Immature natural killer cell (primary cell): ENCODE results near the gene PTEN. TPM values are rescaled to one million over a fixed set of nuclear protein-coding genes. Genes with fewer than 3 reads are reported as not detected.
"Not testable (repeated sequence)": the region's sequence is repeated elsewhere in the genome, so short reads cannot be mapped to it uniquely, and the experiment has no call there.

Experiments
- DNase-seq, 3 donors: peaks; one replicate each; pipeline ENCODE4 v3.0.0; 2022; ENCODE audit warnings: mixed read lengths in 1 of 3
- H3K27ac Mint-ChIP-seq, 6 donors: one replicate each; pipeline ENCODE4 v1.8.0; 2020; ENCODE audit warnings: mixed read lengths in 6 of 6, mild to moderate bottlenecking in 5 of 6, inconsistent platforms in 4 of 6, moderate library complexity in 3 of 6
- H3K27me3 Mint-ChIP-seq, 3 donors: one replicate each; pipeline ENCODE4 v1.8.0; 2020 to 2021; ENCODE audit warnings: low read depth in 3 of 3, mild to moderate bottlenecking in 3 of 3, mixed read lengths in 3 of 3, moderate library complexity in 3 of 3, inconsistent platforms in 1 of 3
- H3K36me3 Mint-ChIP-seq, 3 donors: one replicate each; pipeline ENCODE4 v1.8.0; 2020; ENCODE audit warnings: mixed read lengths in 3 of 3, inconsistent platforms in 2 of 3, mild to moderate bottlenecking in 2 of 3
- H3K4me1 Mint-ChIP-seq, 2 donors: one replicate each; pipeline ENCODE4 v1.8.0; 2020; ENCODE audit warnings: inconsistent platforms in 2 of 2, mild to moderate bottlenecking in 2 of 2, mixed read lengths in 2 of 2, moderate library complexity in 1 of 2
- H3K4me3 Mint-ChIP-seq, 5 donors: one replicate each; pipeline ENCODE4 v1.8.0; 2020; ENCODE audit warnings: mild to moderate bottlenecking in 5 of 5, mixed read lengths in 5 of 5, inconsistent platforms in 3 of 5, moderate library complexity in 3 of 5
- H3K9me3 Mint-ChIP-seq, 6 donors: one replicate each; pipeline ENCODE4 v1.8.0; 2020; ENCODE audit warnings: mild to moderate bottlenecking in 6 of 6, mixed read lengths in 6 of 6, inconsistent platforms in 4 of 6, moderate library complexity in 3 of 6
- polyA plus RNA-seq, 3 donors: library from polyadenylated mRNA; unstranded; fragments of 300-500 nt; fragmentation: Illumina TruSeq; gene quantifications; one replicate each; pipeline ENCODE4 v1.2.3, GENCODE V29; 2021

Gene PTEN
- polyA plus RNA-seq, 3 donors from 2014 or later, result 18.0 to 33.5 (median 30.6) TPM

DNA sequence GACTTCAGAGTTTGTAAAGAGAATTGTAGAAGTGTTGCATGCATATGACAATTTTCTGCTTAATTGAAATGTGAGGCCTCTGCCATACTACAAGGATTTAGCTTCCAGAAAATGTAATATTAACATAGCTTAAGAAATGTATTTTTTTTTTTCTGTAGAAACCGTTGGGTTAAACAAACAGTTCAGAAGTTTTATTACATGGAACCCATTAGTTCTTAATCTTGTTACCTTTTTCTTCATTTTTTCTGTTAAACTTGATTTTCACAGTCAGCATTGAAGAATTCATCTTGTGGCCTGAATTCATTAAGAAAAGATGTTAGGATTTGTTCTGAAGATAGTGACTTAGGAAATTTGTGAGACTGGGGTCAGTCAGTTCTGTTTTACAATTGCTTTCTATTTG is 4.9 kb downstream of the PTEN start:
- DNase-seq, result no peak
- H3K9me3 Mint-ChIP-seq, result no peaks in the 10 kb centered on the region
- H3K36me3 Mint-ChIP-seq, result no peaks in the 10 kb centered on the region
- H3K27me3 Mint-ChIP-seq, result peaks cover 6 to 11% (median 9%) of the 10 kb centered on the region in 3 donors
- peaks cover 70 to 89% of the 10 kb centered on the region in 2 donors for H3K4me1 Mint-ChIP-seq
- H3K27ac Mint-ChIP-seq, result peak overlapping the region in 5 of 6 donors; percentile 34 to 80 (median 65)
- peak overlapping the region; percentile 68 to 89 (median 71) for H3K4me3 Mint-ChIP-seq

DNA sequence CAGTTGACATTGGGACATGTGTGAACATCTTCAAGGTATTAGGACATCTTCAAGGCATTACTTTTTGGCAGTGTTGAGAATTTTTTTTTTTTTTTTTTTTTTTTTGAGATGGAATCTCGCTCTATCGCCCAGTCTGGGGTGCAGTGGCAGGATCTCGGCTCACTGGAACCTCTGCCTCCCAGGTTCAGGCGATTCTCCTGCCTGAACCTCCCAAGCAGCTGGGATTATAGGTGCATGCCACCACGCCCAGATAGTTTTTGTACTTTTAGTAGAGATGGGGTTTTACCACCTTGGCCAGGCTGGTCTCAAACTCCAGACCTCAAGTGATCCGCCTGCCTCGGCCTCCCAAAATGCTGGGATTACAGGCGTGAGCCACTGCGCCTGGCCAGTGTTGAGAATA is 5.7 kb downstream of the PTEN start:
- not testable (repeated sequence) for H3K27me3 Mint-ChIP-seq, H3K36me3 Mint-ChIP-seq, DNase-seq, H3K9me3 Mint-ChIP-seq
- H3K4me1 Mint-ChIP-seq, result peaks cover 78 to 98% of the 10 kb centered on the region in 2 donors
- H3K27ac Mint-ChIP-seq, result peak overlapping the region in 1 of 6 donors; percentile 64
- H3K4me3 Mint-ChIP-seq, result peak overlapping the region; percentile 68 to 89 (median 71)

DNA sequence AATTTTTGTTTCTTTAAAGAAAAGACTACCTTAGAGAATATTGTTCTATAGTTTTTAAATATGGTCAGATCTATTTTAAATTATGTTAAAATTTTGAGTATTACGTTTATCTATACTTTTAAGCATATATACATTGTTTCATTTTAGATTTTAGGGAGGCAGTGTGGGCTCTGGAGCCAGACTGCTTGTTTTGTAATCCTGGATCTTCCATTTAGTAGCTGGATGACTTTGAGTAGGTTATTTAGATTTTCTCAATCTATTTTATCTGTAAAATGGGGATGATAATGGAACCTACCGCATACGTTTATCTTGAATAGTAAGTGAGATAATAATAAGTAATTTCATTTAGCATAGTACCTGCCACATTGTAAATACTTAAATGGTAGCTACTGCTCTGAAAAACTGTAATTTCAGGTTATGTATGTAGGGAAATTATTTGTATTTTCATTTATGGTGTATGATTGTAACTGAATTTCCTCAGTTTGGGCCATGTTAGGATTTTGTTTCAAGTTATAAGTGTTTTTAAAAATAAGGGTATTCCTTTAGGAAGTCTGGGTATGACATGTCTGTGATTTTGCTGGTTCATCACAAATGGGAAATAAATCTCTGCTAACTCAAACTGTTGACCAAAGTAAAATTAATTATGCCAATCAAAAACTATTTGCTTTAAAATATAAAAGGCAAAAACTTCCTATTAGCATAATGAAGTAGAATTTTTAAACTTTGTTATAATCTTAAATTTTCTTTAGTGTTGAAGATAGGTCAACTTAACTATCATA is 6.5 kb downstream of the PTEN start:
- H3K4me1 Mint-ChIP-seq, result peaks cover 77 to 100% of the 10 kb centered on the region in 2 donors
- no peaks in the 10 kb centered on the region for H3K9me3 Mint-ChIP-seq
- H3K4me3 Mint-ChIP-seq, result peak overlapping the region in 3 of 5 donors; percentile 4 to 11 (median 8)
- DNase-seq, result no peak
- H3K36me3 Mint-ChIP-seq, result no peaks in the 10 kb centered on the region
- no peaks in the 10 kb centered on the region for H3K27me3 Mint-ChIP-seq
- peak overlapping the region in 2 of 6 donors; percentile 7 to 58 for H3K27ac Mint-ChIP-seq

DNA sequence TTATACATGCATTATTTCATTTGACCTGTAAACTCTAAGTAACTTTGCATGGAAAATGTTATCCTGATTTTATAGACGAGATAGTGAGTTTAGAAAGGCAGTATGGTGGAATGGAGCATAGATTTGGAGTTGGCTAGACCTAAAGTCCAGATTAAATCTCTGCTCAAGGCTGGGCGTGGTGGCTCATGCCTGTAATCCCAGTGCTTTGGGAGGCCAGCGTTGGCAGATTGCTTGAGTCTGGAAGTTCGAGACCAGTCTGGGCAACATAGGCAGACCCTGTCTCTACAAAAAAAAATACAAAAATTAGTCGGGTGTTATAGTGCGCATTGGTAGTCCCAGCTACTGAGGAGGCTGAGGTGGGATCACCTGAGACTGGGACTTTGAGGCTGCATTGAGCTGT is 9.4 kb downstream of the PTEN start:
- Mint-ChIP-seq H3K4me1 (peaks cover 59 to 100% of the 10 kb centered on the region in 2 donors), H3K9me3 (no peaks in the 10 kb centered on the region), H3K36me3 (no peaks in the 10 kb centered on the region), H3K27me3 (no peaks in the 10 kb centered on the region), H3K4me3 (no peak overlapping the region), H3K27ac (no peak overlapping the region)
- DNase-seq, result no peak

DNA sequence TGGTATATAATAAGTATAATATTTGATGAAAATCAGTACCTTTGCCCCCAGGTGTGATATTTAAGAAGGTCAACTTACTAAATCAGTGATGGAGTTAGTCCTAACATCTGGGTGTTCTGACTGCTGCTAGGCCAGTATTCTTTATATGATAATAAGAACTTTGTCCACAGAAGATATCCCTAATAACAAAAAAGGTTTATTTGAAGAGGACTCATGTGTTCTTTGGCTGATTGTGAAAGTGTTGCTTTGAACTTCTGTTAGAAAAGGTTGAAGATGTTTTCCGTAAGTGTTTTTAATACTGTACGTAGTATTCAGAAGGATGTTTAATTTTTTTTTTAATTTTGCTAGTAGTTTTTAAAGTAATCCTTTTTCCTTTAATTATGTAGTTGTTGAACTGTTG is 10.2 kb downstream of the PTEN start:
- DNase-seq, result no peak
- peaks cover 0 to under 1% (median 0%) of the 10 kb centered on the region in 3 donors for H3K36me3 Mint-ChIP-seq
- no peak overlapping the region for H3K27ac Mint-ChIP-seq
- H3K4me3 Mint-ChIP-seq, result peak overlapping the region in 2 of 5 donors; percentile 24 to 27
- H3K4me1 Mint-ChIP-seq, result peaks cover 56 to 96% of the 10 kb centered on the region in 2 donors
- H3K9me3 Mint-ChIP-seq, result no peaks in the 10 kb centered on the region
- no peaks in the 10 kb centered on the region for H3K27me3 Mint-ChIP-seq

DNA sequence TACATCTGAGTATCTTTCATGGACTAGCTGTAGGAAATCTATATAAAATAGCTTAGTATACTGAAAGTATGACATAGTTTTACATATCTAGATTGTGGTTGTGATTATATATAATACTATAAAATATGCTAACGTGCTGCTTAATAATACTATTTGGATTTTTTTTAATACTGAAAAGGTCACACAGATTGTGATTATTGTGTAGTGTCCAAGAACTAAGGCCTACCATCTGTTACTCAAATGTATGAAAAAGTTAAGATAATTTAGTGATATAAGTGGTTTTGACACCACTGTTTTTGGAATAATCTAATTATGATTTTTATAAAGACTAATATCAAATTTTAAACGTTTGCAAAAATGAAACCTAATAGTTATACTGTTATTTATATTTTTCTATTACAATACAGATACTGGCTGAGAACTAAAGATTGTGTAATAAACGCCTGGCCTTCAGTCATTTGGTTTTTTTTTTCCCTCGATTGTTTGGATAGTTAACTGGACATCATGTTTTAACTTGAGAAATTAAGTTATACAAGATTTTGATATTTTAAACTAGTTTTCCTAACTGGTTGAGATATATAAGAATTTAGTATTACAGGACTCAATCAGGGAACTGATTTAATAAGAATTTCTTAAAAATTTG is 12.6 kb downstream of the PTEN start:
- Mint-ChIP-seq H3K27me3 (no peaks in the 10 kb centered on the region), H3K27ac (no peak overlapping the region), H3K4me1 (peaks cover 47 to 96% of the 10 kb centered on the region in 2 donors), H3K36me3 (peaks cover 0 to 15% (median 0%) of the 10 kb centered on the region in 3 donors), H3K9me3 (no peaks in the 10 kb centered on the region), H3K4me3 (no peak overlapping the region)
- no peak for DNase-seq

DNA sequence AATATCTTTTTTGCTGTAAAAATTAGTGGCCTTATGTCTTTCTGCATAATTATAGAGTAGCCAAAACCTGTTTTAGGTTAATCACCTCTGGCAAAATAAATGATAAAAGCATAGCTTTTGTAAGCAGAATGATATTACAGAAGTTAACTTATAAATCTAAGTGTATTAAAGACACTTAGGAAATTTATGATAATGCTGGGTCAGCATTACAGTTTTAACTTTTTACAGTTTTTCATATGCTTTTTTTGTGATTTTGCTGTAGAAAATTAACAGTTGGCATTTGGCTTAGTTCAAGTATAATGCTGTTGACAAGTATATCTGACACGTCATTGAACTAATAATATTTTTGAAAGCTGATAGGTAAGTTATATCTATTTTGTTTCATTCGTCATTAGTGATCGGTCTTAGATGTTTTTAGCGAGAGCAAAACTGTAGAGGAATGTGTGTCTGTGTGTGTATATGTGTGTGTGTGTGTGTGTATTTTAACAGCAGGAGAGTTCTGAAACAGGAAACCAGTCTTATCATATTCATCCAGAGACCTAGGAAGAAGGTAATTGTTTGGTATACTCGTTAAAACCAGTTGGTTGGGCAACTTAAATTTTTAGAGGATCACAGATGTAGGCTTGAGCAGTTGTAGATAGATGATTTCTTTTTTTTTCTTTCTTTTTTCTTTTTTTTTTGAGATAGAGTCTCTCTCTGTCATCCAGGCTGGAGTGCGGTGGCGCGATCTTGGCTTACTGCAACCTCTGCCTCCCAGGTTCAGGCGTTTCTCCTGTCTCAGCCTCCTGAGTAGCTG is 15.4 kb downstream of the PTEN start:
- Mint-ChIP-seq H3K27me3 (peaks cover 0 to 2% (median 0%) of the 10 kb centered on the region in 3 donors), H3K9me3 (no peaks in the 10 kb centered on the region), H3K27ac (peak overlapping the region in 5 of 6 donors; percentile 1 to 20 (median 3)), H3K36me3 (peaks cover 0 to 26% (median 16%) of the 10 kb centered on the region in 3 donors), H3K4me1 (peaks cover 46 to 92% of the 10 kb centered on the region in 2 donors), H3K4me3 (peak overlapping the region in 2 of 5 donors; percentile 2 to 3)
- no peak for DNase-seq

DNA sequence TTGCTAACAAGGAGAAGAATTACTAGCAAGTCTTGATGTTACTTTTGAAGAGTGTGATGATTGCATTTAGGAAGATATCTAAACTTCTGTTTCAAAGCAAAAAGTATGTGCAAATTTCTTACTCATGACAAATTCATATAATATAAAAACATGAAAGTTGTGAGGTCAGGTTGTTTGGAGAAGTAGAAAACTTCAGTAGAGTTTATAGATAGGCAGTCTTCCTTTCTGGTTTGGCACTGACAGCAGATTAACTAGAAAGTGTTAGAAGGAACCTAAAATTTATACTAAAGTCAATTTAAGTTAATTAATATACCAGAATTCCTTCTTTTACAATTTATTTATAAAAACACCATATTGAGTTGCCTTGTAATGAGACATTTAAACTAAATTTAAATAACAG is 16.9 kb downstream of the PTEN start:
- DNase-seq, result no peak
- Mint-ChIP-seq H3K27me3 (peaks cover 0 to 2% (median 0%) of the 10 kb centered on the region in 3 donors), H3K4me3 (no peak overlapping the region), H3K27ac (no peak overlapping the region), H3K4me1 (peaks cover 35 to 77% of the 10 kb centered on the region in 2 donors), H3K36me3 (peaks cover 0 to 26% (median 16%) of the 10 kb centered on the region in 3 donors), H3K9me3 (no peaks in the 10 kb centered on the region)

DNA sequence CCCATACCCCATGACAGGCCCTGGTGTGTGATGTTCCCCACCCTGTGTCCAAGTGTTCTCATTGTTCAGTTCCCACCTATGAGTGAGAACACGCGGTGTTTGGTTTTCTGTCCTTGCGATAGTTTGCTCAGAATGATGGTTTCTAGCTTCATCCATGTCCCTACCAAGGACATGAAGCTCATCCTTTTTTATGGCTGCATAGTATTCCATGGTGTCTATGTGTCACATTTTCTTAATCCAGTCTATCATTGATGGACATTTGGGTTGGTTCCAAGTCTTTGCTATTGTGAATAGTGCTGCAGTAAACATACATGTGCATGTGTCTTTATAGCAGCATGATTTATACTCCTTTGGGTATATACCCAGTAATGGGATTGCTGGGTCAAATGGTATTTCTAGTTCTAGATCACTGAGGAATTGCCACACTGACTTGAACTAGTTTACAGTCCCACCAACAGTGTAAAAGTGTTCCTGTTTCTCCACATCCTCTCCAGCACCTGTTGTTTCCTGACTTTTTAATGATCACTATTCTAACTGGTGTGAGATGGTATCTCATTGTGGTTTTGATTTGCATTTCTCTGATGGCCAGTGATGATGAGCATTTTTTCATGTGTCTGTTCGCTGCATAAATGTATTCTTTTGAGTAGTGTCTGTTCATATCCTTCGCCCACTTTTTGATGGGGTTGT is 18.1 kb downstream of the PTEN start:
- H3K36me3 Mint-ChIP-seq, result peaks cover 4 to 35% (median 22%) of the 10 kb centered on the region in 3 donors
- not testable (repeated sequence) for H3K27me3 Mint-ChIP-seq, H3K9me3 Mint-ChIP-seq, DNase-seq
- peak overlapping the region in 1 of 5 donors; percentile 3 for H3K4me3 Mint-ChIP-seq
- peak overlapping the region in 1 of 6 donors; percentile 37 for H3K27ac Mint-ChIP-seq
- H3K4me1 Mint-ChIP-seq, result peaks cover 33 to 75% of the 10 kb centered on the region in 2 donors

DNA sequence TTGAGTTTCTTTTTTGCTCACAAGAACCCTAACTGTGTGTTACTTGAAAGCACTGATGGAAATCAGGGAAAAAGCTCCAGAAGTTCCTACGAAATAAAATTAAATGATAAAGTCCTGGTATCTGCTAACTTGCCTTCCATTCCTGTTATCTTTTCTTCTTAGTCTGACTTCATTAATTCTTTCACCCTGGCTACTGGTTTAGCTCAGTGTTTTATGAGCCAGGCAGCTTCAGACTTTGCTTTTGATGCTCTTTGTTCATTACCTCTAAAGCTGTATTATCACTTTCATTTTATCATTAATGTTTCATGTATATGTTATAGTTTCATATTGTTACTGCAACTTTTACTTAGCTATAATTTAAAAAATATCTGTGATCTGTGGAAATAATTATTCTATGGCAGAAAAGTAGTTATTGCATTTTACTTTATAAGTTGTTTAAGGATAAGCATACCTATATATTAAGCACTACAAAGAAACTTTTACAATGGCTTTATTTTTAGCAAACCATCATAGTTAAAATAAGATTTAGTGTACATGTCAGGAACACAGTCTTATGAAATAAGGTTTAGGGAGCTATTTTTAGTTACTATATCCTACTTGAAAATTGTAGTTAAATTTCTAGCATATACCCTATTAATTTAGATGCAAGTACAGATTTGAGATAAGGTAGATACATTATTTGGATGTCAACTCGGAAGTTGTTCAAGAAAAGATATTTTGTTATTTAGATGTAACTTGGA is 19.3 kb downstream of the PTEN start:
- Mint-ChIP-seq H3K27me3 (peaks cover 0 to 2% (median 0%) of the 10 kb centered on the region in 3 donors), H3K9me3 (no peaks in the 10 kb centered on the region), H3K27ac (peak overlapping the region in 1 of 6 donors; percentile 64), H3K4me1 (peaks cover 44 to 73% of the 10 kb centered on the region in 2 donors), H3K36me3 (peaks cover 13 to 45% (median 31%) of the 10 kb centered on the region in 3 donors), H3K4me3 (no peak overlapping the region)
- no peak for DNase-seq

DNA sequence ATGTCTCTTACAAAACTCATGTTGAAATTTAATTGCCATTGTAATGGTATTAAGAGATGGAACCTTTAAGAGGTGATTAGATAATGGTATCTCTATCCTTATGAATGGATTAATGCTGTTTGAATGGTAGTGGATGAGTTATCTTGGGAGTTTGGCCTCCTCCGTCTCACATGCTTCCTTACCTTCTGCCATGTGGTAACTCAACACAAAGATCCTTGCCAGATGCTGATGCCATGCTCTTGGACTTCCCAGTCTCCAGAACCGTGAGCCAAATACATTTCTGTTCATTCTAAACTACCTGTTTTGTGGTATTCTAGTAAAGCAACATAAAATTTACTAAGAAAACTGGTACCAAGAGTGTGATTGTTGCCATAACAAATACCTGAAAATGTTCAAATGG is 23.2 kb downstream of the PTEN start:
- H3K4me3 Mint-ChIP-seq, result no peak overlapping the region
- H3K4me1 Mint-ChIP-seq, result peaks cover 32 to 66% of the 10 kb centered on the region in 2 donors
- H3K27me3 Mint-ChIP-seq, result peaks cover 0 to 2% (median 0%) of the 10 kb centered on the region in 3 donors
- H3K36me3 Mint-ChIP-seq, result peaks cover 13 to 28% (median 25%) of the 10 kb centered on the region in 3 donors
- DNase-seq, result no peak
- H3K27ac Mint-ChIP-seq, result no peak overlapping the region
- no peaks in the 10 kb centered on the region for H3K9me3 Mint-ChIP-seq

DNA sequence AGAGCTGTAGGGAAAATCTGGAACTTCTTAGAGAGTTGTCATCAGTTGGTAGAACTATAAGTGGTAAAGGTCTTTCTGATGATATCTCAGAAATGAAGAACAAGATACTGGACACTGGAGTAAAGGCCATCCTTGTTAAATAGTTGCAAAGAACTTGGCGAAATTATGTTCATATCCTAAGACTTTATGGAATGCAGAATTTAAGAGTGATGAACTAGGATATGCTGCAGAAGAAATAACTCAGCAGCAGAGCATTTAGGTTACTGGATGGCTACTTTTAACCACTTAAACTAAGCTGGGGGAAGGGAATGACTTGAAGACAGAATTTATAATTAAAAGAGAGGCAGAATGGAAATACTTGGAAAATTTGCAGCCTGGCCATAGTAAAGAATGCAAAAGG is 23.7 kb downstream of the PTEN start:
- Mint-ChIP-seq H3K4me3 (no peak overlapping the region), H3K36me3 (peaks cover 13 to 23% (median 20%) of the 10 kb centered on the region in 3 donors), H3K9me3 (no peaks in the 10 kb centered on the region), H3K27me3 (peaks cover 0 to 2% (median 0%) of the 10 kb centered on the region in 3 donors), H3K4me1 (peaks cover 29 to 64% of the 10 kb centered on the region in 2 donors), H3K27ac (peak overlapping the region in 1 of 6 donors; percentile 62)
- no peak for DNase-seq
